Endometrial microvascular endothelial cells (primary cell): Measurements from ENCODE around the gene GON7. TPM values are rescaled to one million over a fixed set of nuclear protein-coding genes. Genes with fewer than 3 reads are reported as not detected.
"Not testable (repeated sequence)": the region's sequence is repeated elsewhere in the genome, so short reads cannot be mapped to it uniquely, and the experiment has no call there.

Experiments used
- in situ Hi-C: cut with HindIII; loops from 2 replicates; pipeline ENCODE4 v1.10.0; 2017; ENCODE audit warnings: low sequenced_read_pairs, low pct_unique_long_range_greater_than_20kb; ENCODE audit errors: inconsistent ontology term
- total RNA-seq: library from RNA; depleted of rRNA; stranded (reverse); fragments of >200 nt; gene quantifications from one replicate; pipeline ENCODE4 v1.2.3, GENCODE V29; 2015; ENCODE audit errors: inconsistent ontology term

Gene GON7
- total RNA-seq, 1 donor from 2014 or later: 17.1 TPM

GRCh38 chr14:93165271-93166265, 41.3 kb downstream of the GON7 start:
- in situ Hi-C loops: not testable (repeated sequence)

- in situ Hi-C loops: no loop called here
Observed at GRCh38 chr14:93163564-93163963, 43.3 kb downstream of the GON7 start.

GRCh38 chr14:93161411-93161940, 45.4 kb downstream of the GON7 start:
- in situ Hi-C loops: no loop called here

GRCh38 chr14:93160353-93160801, 46.5 kb downstream of the GON7 start:
- in situ Hi-C loops: no loop called here

GRCh38 chr14:93159625-93160352, 47.1 kb downstream of the GON7 start:
- in situ Hi-C loops: not testable (repeated sequence)

GRCh38 chr14:93158349-93158748, 48.5 kb downstream of the GON7 start:
- in situ Hi-C loops: not testable (repeated sequence)

DNA sequence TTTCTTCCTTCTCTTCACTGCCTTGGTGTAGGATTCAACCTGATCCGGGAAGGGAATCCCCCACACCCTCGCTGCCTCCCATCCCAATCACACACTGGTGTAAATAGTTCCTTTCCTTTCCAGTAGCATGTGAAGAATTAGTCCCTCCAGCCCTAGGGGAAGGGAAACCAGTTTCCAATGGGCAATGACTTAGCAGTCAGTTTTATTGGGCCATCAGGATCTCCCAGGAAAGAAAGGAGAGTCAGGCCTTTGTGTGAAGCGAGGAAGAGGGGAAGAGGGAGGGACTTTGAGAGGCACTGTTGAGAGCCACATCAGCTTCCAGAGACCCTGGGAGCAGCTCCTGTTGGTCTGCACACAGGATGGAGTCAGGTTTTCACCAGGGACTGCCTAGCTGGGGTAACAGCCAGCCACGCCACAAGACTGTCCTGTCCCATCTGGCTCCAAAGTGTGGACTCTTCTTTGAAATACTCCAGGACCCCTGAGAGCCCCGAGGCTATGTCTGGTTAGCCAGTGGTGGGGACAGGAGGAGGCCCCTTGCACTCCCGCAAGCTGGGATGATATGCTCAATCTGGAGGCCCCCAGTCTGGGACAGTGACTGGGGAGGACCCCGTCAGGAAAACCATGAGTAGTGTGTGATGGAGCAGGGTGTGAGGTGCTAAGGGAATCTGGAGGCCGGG, 50.0 kb downstream of the GON7 start:
- in situ Hi-C loops: no loop called here

- in situ Hi-C loops: no loop called here
Observed at GRCh38 chr14:93155667-93156066, 51.2 kb downstream of the GON7 start.

- in situ Hi-C loops: no loop called here
Observed at GRCh38 chr14:93153121-93153520, 53.7 kb downstream of the GON7 start.

Other genes starting within 250 kb of the GON7 start
- gene ITPK1, start 91.1 kb downstream of the GON7 start, total RNA-seq: 37.0 TPM
- gene MOAP1, start 22.2 kb downstream of the GON7 start, total RNA-seq: 10.9 TPM
- 7.9 TPM for gene LYSET, start 21.7 kb downstream of the GON7 start, total RNA-seq
- gene UBR7, start 191 bp upstream of the GON7 start, total RNA-seq: 48.0 TPM
- 18.1 TPM for gene BTBD7, start 126.0 kb upstream of the GON7 start, total RNA-seq
- gene COX8C, start 140.1 kb upstream of the GON7 start, total RNA-seq: not detected
- gene UNC79, start 223.9 kb upstream of the GON7 start, total RNA-seq: not detected